Measurements from ENCODE around the gene NKD2.

GRCh38 chr5:1061916-1062315, 53.3 kb downstream of the NKD2 start:
- no peak for TF ChIP-seq EZH2phosphoT487 (IDR thresholded peaks at IDR 0.05; ENCODE audit: borderline replicate concordance)
- no peak for TF ChIP-seq CTCF (conservative IDR thresholded peaks at IDR 0.05; ENCODE audit: low read length)
